ENCODE measurements around the gene TATDN2.

DNA sequence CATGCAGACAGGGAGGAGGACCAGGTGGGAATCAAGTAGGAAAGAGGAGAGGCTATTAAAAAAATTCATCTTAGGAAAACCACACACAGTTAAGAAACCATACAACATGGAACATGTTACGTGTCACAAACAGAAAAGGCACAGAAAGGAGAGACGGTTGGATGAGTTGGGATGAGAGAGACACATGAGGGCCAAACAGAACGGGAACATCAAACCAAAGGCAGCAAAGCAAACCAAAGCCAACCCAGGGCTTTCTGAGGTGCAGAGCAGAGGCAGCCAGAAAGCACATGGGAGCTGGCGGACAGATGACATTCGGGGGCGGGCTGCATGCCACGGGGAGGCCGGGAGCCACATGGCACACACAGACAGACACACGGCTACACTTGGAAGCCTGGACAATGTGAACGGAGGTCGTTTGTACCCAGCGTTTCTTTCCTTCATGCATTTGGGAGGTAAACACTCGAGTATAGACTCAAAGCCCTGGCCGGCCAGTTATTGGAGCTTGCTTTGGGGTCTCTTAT lies 81.3 kb downstream of the TATDN2 start:
- TF ChIP-seq, protein P1, sequence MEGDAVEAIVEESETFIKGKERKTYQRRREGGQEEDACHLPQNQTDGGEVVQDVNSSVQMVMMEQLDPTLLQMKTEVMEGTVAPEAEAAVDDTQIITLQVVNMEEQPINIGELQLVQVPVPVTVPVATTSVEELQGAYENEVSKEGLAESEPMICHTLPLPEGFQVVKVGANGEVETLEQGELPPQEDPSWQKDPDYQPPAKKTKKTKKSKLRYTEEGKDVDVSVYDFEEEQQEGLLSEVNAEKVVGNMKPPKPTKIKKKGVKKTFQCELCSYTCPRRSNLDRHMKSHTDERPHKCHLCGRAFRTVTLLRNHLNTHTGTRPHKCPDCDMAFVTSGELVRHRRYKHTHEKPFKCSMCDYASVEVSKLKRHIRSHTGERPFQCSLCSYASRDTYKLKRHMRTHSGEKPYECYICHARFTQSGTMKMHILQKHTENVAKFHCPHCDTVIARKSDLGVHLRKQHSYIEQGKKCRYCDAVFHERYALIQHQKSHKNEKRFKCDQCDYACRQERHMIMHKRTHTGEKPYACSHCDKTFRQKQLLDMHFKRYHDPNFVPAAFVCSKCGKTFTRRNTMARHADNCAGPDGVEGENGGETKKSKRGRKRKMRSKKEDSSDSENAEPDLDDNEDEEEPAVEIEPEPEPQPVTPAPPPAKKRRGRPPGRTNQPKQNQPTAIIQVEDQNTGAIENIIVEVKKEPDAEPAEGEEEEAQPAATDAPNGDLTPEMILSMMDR (conservative IDR thresholded peaks at IDR 0.05; ENCODE audit: low read depth, low read length), result no peak
- TF ChIP-seq EZH2phosphoT487 (IDR thresholded peaks at IDR 0.05; ENCODE audit: borderline replicate concordance, low read length) (no peak), EZH2 (IDR thresholded peaks at IDR 0.05; ENCODE audit: low read length, unreplicated experiment) (no peak)

Data from PC-3 (cell line).